HUDEP-2 (cell line): ENCODE results near the gene FAM193A.

Experiments used
- DNase-seq, 76 experiments: peaks; one replicate each; lab custom pipeline; 2025; ENCODE audit not compliant: unreplicated experiment in 76 of 76; lab: John Stamatoyannopoulos, UW

FAM193A gene

GRCh38 chr4:2686379-2687265 lies 150.2 kb downstream of the FAM193A start:
- no peak for DNase-seq

- no peak for DNase-seq
Observed at GRCh38 chr4:2688281-2688680, 151.8 kb downstream of the FAM193A start.

GRCh38 chr4:2688697-2689096 lies 152.2 kb downstream of the FAM193A start:
- DNase-seq, result no peak

- no peak for DNase-seq
Observed at GRCh38 chr4:2689114-2689513, 152.7 kb downstream of the FAM193A start.

DNA sequence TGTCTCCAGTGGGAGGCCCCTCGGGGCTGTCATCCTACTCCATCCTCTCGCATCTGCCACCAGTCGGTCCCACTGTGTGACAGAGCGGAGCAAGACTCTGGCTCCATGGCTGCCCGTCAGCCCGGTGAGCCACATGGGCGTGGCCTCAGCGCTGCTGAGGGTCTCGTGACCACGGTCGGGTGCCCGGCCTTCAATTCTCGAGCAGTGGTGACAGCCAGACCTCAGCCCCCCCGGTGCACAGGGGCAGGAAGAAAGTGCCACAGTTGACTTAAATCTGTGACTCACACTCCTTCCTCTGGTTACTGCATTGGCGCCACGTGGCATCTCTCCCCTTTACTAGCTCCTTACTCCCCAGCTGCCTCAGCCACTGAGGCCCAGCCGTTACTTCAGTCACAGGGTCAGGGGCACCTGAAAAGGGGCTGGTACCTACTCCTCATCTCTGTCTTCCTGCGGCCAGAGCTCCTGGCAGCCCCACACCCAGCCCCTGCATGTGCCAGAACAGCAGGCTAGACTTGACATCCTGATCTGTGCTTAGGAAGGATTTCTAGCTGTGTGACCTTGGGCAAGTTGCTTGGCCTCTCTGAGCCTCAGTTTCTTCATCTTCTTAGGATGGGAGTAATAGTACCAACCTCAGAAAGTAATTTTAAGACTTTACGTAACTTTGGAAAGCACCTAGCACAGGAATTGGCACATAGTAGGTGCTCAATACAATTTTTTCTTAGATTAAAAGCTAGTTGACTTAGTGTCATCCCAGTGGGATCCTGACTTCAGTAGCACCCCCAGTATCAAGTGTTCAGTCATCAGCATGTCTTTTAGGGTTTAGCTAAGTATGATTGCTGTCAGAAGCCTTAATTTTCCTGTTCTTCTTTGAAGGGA lies 153.6 kb downstream of the FAM193A start:
- DNase-seq, result no peak

- DNase-seq, result no peak
Observed at GRCh38 chr4:2691313-2691712, 154.9 kb downstream of the FAM193A start.

- DNase-seq, result no peak
Observed at GRCh38 chr4:2691952-2692435, 155.5 kb downstream of the FAM193A start.

- DNase-seq, result no peak
Observed at GRCh38 chr4:2694691-2695090, 158.2 kb downstream of the FAM193A start.

DNA sequence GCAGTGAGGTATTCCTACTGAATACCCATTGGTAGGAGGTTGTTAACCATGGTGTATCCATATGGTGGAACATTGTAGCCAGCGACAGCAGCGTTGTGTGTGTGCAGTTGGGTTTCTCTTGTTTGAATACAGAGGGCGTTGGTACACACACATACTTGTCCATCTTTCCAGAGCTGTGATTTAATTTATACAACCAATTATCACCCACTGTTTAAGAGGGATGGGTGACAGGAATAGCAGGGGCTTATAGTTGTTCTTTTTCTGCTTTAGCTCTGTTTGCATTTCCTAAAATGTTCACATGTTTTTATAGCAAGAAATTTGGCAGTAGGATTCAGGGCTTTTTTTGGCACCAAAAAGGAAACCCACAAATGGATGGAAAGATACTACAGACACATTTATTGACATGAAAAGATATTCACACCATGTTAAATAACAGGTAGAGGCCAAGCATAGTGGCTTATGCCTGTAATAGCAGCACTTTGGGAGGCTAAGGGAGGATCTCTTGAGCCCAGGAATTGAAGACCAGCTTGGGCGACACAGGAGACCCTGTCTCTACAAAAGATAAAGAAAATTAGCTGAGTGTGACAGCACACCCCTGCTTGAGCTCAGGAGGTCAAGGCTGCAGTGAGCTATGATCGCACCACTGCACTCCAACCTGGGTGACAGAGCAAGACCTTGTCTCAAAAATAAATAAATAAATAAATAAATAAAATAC lies 159.1 kb downstream of the FAM193A start:
- DNase-seq, result no peak

- DNase-seq, result no peak
Observed at GRCh38 chr4:2696423-2696822, 160.0 kb downstream of the FAM193A start.

- DNase-seq, result no peak
Observed at GRCh38 chr4:2697995-2698414, 161.6 kb downstream of the FAM193A start.

DNA sequence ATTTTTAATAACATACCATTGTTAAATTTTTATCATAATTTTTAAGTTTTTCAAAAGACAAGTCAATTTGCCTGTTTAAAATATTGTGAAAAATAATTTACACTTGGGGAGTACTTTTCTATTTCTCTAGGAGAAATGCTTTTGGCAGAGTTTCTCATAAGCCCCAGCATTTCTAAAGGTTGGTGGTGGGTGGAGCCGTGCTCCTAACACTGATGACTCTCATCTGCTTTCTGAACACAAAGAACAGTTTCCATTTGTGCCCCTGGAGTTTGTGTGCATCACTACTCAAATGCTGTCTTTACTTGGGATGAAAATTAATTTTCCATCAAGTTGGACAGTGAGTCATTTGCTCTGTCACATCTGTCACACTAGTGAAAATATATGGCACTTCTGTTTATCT lies 162.1 kb downstream of the FAM193A start:
- no peak for DNase-seq

GRCh38 chr4:2698951-2699505 lies 162.6 kb downstream of the FAM193A start:
- DNase-seq, result no peak

DNA sequence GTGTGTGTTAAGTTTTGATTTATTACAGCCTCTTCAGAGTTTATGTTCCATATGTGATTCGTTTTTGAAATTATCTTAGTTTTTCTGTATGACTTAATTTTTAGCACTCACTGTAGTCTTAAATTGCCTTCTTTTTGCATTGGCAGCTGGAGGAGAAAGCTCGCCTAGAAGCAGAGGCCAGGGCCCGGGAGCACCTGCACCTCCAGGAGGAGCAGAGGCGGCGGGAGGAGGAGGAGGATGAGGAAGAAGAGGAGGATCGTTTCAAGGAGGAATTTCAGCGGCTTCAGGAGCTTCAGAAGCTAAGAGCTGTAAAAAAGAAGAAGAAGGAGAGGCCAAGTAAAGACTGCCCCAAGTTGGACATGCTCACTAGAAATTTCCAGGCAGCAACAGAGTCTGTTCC lies 163.1 kb downstream of the FAM193A start:
- no peak for DNase-seq

- DNase-seq, result no peak
Observed at GRCh38 chr4:2700031-2700430, 163.6 kb downstream of the FAM193A start.

DNA sequence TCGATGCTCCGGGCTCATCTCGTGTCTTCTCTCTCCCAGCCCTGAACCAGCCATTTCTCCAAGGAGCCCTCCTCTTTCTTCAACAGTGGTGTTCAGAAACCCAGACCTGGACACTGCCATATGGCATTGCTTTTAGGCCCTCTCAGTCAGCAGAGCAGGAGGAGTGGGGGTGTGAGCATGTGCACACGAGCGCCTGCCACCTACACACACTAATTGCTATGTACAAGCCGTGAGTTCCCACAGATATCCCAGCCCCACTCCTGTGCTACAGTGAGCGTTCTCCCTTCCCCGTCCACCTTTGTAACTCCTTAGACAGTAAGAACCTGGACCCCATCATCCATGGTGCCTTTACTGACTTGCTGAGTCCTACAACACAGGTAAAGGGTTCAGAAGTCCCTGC lies 165.9 kb downstream of the FAM193A start:
- no peak for DNase-seq

DNA sequence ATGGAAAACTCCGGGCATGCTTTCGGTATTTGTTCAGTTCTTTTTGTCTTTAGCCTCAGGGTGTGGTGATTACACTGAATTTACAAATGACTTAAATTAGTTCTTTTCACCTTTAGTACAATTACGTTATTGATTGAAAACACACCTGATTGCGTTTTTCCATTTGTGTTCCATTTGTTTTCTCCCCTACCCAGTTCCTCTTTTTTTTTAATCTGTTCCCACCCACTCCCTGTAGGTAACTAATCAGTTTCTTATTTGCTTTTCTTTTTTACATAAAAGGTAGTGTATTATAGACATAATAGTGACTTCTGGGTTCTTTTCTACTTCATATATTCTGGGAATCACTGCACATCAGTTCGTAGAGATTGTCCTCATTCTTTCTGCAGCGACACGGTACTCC lies 166.3 kb downstream of the FAM193A start:
- DNase-seq, result no peak

DNA sequence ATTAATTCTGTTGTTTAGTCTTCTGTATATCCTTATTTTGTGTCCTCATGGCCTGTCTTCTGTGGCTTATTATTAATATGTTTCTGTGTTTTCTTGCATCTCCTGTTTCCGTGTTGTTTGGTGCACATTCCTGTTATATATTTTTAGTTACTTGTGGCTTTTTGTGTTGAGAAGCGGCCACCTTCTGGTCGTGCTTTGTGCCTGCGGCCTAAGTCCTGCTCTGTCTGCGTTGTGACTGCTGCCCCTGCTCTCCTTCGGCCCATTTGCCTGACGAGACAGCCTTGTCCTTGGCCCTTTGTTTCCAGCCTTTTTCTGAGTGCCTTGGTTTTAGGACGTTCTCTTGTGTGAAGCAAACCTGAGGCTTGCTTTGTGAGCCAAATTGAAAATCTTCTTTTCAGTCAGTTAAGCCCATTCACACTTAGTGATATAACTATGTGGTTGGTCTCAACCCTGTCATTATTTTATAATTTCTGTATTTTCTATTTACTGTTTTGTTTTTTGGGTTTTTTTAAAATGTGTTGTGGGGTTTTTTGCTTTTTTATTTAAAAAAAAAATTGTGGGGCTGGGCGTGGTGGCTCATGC lies 175.9 kb downstream of the FAM193A start:
- DNase-seq, result no peak

- no peak for DNase-seq
Observed at GRCh38 chr4:2713337-2713736, 176.9 kb downstream of the FAM193A start.

DNA sequence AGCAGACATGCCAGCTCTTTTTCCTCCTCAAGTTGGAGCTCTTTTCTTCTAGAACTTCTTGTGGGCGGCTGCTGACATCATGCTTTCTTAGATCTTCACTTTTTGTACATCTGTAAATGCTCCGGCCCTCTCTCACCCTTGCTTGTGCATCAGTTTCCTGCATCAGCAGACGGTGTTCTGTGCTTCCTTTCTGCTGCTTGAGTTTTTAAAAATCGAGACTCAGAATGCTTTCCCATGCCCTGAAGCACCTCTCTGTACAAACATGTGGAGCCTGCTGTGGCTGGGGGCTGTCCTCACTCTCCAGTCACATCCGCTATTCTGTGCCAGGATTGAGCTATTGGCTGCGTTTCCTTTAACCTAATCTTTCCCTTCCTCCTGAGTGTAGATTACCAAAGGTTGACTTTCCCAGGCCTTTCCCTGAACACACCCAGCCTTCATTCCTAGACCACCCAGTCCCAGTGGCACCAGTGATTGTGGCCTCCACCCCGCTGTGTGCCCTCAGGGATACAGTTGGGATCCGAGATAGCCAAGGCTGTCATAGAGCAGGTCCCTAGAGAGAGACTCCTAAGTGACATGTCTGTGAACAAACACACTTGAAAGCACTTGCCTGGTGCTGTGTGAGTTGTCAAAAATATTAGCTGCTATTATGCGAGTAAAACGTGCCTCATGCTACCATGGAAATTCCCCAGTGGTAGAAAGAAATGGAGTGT lies 177.8 kb downstream of the FAM193A start:
- no peak for DNase-seq
